Dedifferentiated amniotic fluid mesenchymal stem cell (primary cell): ENCODE results near the gene METTL16.

ENCODE experiments used
- DNase-seq: peaks from one replicate; pipeline ENCODE4 v3.0.0-alpha.2; 2016; ENCODE audit errors: extremely low spot score

METTL16 gene

GRCh38 chr17:2396192-2396567 is 115.5 kb downstream of the METTL16 start:
- no peak for DNase-seq

GRCh38 chr17:2395258-2396181 is 116.2 kb downstream of the METTL16 start:
- DNase-seq, result no peak

- DNase-seq, result no peak
Measured at GRCh38 chr17:2394775-2395201, 116.9 kb downstream of the METTL16 start.

DNA sequence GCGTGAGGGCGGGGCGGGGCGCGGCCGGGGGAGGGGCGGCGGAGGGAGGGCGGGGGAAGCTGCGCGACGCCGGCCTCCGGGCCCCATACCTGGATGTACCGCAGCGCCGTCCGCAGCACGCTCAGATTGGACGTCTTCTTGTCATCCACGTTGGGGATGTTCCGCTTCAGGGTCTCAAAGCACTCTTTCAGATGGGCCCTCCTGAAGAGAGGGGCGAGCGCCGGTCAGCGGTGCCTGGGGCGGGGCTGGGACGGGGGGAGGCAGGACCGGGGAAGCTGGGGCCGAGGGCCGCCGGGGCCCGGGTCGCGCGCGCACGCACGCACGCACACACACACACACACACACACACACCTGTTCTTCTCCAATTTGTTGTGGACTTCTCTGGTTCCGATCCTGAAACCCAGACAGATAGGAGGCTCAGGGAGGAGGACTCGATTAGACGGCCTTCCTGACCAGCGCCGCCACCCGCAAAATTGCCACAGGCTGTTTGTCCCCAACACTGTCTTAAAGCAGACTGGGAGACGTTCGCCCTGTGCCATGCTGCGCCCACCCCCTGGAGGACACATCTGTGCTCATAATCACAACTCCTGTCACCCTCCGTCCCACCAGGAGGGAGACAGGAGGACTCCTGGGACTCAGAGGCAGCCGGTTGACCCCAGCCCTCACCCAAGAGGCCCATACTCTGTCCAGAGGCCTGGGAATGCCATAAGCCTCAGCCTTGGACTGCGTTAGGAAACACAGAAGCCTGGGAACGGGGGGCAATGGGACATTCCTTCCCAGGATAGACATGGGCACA is 117.5 kb downstream of the METTL16 start:
- DNase-seq, result no peak

- peak; percentile 75 for DNase-seq
Measured at GRCh38 chr17:2393174-2393953, 118.3 kb downstream of the METTL16 start.

DNA sequence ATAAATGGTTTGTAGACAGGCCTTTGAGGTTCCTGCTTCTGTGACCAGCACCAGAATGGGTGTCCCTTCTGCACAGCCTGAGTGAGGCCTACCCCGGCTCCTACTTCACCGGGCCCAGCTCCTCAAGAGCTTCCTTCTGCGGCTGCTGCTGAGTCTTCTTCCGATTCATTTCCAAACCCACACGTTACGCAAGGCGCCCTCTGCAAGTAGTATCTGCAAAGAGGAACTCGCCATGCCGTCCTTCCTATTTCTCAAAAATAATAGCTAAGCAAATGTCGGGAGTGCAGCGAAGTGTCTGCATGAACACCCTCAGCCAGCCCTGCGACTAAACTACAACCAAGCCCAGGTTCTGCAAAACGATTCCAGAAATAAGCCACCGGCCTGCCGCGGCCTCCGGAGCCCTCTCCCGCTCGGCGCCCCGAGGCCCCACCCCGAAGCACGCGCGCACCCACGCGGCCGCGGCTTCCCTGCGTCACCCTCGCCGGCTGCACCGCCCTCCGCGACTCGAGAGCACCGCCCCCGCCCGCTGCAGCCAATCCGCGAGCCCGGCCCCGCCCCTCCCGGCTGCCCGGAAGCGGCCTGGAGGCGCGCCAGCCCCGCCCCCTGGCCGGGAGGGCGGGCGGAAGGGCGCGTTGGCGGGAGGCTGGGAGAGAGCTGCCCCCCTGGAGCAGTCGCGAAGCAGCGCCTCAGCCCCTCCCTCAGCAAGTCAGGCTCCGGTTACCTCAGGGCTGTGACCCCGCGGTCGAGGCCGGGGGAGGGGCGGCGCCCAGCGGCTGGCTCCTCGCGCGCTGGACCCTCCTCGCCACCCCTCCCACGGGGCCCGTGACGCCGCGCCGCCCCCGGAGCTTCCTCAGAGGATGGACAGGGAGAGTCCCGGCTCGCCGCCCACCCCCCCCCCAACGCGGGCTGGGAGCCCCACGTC is 119.2 kb downstream of the METTL16 start:
- peak; percentile 87 for DNase-seq

- DNase-seq, result no peak
Measured at GRCh38 chr17:2391597-2392251, 120.0 kb downstream of the METTL16 start.

DNA sequence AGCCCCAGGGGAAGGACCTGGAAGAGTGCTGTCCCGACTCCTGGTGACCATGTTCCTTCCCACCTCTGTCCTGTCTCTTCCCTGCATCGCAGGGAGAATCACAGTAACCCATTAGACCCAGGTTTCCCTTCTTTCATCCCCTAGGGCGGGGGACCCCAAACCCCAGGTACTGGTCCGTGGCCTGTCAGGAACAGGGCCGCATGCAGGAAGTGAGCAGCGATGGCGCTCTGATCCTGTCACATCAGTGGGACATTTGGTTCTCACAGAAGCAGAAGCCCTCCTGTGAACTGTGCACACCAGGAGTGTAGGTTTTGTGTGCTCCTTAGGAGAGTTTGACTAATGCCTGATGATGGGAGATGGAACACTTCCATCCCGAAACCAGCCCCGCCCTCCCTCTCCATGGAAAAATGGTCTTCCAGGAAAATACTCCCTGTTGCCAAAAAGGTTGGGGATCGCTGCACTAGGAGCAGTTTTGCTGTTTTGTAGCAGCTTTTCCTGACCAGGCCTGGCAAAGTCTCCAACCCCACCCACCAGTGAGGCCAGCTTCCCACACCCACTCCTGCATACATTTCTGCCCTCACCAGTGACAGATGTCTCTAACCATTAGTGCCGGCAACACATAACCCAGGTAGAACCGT is 121.4 kb downstream of the METTL16 start:
- DNase-seq, result no peak

DNA sequence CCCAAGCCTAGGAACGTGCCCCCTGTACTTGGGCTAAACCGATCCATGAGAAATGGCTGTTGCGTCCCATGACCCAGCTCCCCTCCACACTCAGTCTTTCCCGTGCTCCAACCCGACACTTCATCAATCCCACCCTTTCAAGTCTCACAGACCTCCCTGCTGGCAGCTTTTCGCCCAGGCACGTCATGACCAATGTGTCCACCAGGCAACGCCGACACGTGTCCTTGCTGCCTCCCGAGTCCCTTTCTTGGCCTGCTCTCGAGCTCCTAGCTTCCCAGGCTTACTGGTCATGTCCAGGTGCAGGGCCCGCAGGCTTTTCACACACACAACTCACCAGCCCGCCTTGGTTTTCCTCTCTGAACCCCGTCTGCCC is 123.0 kb downstream of the METTL16 start:
- no peak for DNase-seq

DNA sequence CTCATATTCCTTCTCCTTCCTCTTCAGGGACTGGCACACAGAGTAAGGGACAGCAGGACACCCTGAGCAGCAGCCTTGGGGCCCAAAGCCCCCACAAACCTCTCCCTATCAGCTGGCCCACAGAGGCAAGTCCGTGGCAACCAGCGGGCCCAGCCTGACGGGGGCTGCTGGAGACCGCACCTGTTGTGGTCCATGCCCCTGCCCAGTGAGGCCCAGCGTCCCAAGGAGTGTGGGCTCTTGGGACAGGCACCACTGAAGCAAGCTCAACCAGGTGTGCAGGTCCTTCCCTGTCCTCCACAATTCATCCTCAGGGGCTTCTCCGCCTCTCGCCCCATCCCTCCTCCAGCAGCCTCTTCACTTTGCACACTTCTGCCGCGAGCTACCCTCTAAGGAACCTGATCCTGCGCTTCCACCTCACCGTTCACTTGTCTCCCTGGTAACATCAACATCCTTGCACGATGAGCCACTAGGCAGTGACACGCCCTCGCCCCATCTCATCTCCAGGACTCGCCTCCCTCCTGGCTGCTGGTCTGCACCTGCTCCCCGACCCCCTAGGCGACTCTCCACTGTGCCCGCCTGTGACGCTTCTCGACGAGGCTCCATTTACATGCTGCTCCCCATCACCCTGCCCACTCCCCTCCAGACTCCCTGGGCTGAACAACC is 123.5 kb downstream of the METTL16 start:
- DNase-seq, result no peak

GRCh38 chr17:2387086-2388019 is 124.3 kb downstream of the METTL16 start:
- DNase-seq, result no peak

GRCh38 chr17:2386400-2387085 is 125.1 kb downstream of the METTL16 start:
- DNase-seq, result no peak

GRCh38 chr17:2385240-2386210 is 126.2 kb downstream of the METTL16 start:
- no peak for DNase-seq

- DNase-seq, result no peak
Measured at GRCh38 chr17:2384439-2385127, 127.1 kb downstream of the METTL16 start.

DNA sequence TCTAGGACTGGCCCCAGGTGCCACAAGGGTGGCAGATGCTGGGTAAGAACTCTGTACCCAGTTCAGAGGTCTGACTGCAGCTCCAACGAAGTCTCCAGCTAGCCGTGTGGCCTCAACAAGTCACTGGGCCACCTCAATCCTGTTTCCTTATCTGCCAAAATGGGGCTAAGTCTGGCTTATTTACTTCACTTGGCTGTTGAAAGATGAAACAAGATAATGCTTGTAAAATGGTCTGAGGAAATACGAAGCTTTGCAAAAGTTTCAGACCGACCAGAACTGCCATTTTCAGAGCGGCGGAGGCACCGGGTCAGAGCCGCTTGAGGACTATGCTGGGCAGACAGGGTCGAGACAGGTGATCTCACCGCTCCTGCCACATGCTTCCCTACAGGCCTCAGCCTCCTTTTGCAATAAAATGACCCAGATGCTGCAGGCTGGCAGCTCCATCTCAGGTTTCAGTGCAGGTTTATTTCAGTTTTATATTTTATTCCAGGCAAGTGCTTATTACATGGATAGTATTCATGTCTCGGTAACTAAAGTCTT is 128.0 kb downstream of the METTL16 start:
- no peak for DNase-seq
